Activated naive CD4-positive, alpha-beta T cell treated with anti-CD3 and anti-CD28 coated beads, Interleukin-2, amount 50 U/mL, for 16 hours (primary cell): ENCODE data around the gene FASN.
A peak's percentile ranks its signal among the peaks of the same experiment; 100 is the strongest.

Experiments used
- DNase-seq: peaks from one replicate; pipeline ENCODE4 v3.0.0-alpha.2; 2020

FASN gene

DNA sequence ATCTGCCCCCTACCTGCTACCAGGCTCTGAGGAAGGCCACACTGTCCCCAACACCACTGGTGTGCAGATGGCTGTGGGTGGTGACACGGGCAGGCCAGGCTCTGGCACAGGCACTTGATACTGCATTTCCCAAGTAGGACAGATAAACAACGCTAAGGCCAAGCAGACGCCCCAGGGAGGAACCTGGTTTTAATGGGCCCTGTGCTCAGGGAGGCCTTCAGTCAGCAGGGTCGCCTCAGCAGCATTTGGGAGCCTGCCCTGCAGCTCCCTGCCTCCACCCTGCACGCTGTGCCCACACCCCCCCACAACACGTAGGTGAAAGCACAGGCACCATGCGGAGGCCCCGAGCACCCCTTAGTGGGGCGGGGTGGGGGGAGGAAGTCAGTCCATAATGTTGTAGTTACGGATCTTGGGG is 3.3 kb upstream of the FASN start:
- DNase-seq = no peak

- DNase-seq = no peak
Measured at GRCh38 chr17:82100502-82101298, 2.7 kb upstream of the FASN start.

DNA sequence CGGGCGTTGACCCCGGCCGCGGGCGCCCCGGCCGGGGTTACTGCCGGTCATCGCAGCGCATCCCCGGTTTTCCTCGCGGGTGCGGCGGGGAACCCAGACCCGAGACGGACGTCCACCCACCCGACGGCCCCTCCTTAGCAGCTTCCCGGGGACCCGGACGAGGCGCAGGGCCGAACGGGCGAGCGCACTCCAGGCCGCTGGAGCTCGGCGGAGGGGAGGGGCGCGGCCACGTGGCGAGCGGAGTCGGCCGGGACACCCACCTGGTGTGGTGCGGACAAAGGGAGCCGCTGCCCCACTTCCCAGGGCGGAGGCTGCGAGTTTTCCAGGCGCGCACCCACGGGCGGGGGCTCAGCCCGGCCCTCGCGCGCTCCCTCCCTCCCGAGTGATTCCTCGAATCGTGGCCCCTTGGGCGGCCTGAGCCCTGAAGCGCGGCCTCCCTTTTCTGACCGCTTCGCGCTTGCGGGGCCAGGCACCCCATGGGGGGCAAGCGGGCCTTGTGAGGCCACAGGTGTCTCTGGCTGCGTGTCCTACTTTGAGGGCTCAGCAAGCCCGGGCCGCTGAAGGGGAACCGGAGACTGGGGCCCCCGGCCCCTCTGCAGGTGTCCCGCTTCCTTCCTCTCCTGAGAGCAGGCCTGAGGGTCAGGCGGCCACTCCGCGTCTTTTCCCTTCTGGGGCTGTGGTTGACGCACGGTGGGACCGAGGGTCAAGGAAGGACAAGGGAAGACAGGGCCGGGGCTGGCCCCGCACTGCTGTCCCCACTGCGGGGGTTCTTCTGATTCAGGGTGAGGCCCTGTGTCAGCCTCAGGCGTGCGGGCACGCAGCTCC is 1.1 kb upstream of the FASN start:
- DNase-seq = no peak

- DNase-seq = no peak
Measured at GRCh38 chr17:82097919-82098168, 192 bp downstream of the FASN start.

- peak; percentile 57 for DNase-seq
Measured at GRCh38 chr17:82097184-82097918, 685 bp downstream of the FASN start.

GRCh38 chr17:82096709-82097183 is 1.3 kb downstream of the FASN start:
- no peak for DNase-seq

DNA sequence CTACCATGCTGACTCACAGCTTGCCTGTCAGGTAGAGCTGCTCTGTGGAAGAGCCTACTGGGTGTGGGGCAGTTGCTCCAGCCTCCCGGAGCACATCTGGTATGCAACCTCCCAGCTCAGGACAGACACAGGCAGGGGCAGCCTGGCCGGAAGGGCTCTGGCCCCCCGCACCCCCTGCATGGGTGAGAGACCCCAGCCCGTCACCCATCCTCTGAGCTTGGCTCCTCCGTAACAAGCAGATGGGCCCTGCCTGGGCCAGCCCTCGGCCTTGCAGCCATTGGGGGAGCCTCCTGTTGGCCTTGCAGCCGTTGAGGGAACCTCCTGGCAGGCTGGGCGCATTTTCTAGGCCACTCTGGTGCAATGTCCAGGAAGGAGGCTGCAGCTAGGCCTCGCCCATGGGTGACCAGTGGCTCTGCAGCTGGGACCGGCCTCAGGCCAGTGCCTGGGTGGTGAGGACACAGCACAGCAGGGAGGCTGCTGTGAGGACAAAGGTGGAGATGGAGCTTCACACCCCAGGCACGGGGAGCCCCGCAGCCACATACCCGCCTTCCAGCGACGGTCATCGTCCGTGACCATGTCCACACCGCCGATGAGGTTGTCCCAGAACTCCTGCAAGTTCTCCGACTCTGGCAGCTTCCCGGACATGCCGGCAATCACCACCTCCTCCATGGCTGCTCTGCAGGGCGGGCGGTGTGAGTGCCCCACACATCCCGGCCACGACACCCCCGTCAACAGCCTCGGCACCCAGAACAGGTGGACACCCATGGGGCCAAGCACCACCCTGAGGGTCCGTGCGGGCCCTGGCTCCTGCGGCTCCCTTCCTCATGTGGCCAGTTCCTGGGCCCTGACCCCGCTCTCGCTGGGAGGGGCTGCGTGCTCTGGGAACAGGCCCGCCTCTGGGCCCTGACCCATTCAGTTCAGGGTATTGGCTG is 2.0 kb downstream of the FASN start:
- peak; percentile 12 for DNase-seq

- DNase-seq = peak; percentile 9
Measured at GRCh38 chr17:82094931-82095776, 2.9 kb downstream of the FASN start.

- DNase-seq = no peak
Measured at GRCh38 chr17:82092995-82093751, 4.9 kb downstream of the FASN start.

DNA sequence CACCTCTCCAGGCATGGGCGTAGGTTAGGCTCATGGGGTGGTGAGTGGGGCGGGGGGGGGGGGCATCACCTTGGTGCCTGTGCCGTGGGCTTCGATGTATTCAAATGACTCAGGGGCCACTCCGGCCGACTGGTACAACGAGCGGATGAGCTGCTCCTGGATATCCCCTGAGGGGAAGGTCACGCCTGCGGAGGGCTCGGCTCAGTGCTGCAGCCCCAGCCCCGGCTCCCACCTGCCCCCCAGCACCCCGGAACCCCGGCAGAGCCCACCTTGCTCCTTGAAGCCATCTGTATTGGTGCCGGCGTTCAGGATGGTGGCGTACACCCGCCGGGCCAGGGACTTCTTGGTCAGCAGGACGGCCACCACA is 5.4 kb downstream of the FASN start:
- no peak for DNase-seq

DNA sequence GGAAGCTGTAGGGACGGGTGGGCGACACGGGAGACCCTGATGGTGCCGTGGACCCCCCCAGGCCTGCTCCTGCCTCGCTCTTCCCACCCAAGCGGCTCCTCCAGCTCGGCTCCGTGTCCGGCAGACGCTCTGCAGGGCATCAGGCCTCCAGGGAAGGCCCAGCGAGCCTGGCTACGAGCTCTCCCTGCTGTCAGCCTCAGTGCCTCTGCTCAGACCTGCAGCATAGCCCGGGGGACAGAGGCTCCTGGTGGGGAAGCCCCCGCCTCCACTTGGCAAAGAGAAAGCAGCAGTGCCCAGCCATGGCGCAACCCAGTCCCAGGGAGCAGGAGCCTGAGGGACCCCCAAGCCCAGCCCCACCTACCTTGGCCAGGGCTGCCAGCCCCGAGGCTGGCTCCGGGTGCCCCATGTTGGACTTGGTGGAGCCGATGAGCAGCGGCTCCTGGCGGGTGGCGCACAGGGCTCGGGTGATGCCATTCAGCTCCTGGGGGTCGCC is 5.9 kb downstream of the FASN start:
- DNase-seq = peak; percentile 9

GRCh38 chr17:82091264-82092066 is 6.6 kb downstream of the FASN start:
- DNase-seq = no peak

DNA sequence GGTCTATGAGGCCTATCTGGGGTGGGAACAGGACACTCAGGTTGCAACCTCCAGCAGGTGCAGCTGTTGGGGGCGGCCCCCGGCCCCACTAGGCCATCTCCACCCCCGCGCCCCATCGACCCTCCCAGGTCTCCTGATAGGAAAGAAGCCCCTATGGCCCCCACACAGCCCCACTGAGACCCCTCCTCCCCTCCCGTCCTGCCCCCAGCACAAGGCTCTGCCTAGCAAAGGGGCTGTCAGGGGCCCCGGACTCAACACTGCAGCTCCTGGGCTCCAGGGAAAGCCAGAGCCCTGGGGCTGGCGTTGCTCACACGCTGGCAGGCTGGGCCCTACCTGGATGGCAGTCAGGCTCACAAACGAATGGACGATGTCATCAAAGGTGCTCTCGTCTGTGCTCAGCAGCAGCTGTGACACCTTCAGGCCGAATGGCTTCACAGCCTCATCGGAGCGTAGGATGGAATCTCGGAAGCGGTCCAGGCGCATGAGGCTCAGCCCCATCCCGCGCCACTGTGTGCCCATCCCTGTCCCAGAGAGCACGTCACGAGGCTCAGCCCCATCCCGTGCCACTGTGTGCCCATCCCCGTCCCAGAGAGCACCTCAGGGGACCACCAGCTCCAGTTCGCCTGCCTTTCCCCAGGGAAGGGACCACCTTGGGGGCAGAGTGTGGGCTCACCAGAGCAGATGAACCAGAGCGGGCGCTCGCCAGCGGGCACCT is 7.3 kb downstream of the FASN start:
- no peak for DNase-seq

- no peak for DNase-seq
Measured at GRCh38 chr17:82089723-82090548, 8.1 kb downstream of the FASN start.

DNA sequence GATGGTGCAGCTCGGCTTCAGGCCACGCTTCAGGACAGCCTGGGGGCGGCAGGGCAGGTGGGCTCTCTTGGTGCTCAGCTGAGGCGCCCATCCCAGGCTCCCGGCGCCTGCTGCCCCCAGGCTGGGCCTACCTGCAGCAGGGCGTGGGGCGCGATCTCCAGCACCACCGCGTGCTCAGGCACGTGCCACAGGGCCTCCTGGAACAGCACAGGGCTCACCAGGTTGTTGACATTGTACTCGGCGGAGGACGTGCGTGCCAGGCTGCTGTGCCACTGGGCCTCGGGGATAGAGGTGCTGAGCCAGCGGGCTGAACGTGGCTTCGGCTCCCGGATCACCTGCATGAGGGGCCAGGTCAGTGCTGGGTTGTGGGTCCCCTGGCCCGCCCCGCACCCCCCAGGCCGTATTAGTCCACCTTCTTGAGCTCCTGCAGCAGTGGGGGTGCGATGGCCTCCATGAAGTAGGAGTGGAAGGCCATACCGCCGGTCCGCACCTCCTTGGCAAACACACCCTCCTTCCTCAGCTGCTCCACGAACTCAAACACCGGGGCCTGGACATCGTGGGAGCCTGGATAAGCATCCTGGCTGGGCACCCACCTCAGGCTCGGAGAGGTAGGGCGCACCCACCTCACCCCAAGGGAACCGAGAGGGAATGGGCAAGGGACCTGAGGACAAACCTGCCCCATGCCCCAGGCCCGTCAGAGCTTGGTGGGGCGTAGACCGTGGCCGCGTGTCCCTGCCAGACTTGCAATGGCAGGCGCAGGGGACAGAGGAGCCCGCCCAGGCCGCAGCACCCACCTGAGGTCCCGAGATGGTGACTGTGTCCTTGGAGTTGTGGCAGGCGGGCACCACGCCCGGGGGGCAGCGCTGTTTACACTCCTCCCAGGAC is 9.0 kb downstream of the FASN start:
- DNase-seq = peak; percentile 9

- DNase-seq = no peak
Measured at GRCh38 chr17:82087961-82088837, 9.8 kb downstream of the FASN start.
